Epithelial cell of proximal tubule (primary cell): ENCODE data around the gene FRS2. TPM values are rescaled to one million over a fixed set of nuclear protein-coding genes. Genes with fewer than 3 reads are reported as not detected.
A peak's percentile ranks its signal among the peaks of the same experiment; 100 is the strongest.

Experiments used
- DNase-seq: peaks from one replicate; pipeline ENCODE4 v3.0.0-alpha.2; 2011; ENCODE audit warnings: low read depth
- H3K4me3 ChIP-seq: 2 replicates; pipeline ENCODE4 v1.5.1; 2011; ENCODE audit warnings: low read depth, mild to moderate bottlenecking, low read length
- total RNA-seq: library from RNA; depleted of rRNA; stranded (reverse); fragments of >200 nt; gene quantifications from 2 replicates; pipeline ENCODE4 v1.2.3, GENCODE V29; 2015
- TF ChIP-seq, protein P1 (sequence below): conservative IDR thresholded peaks from 2 replicates; pipeline ENCODE4 v1.5.1; 2012; ENCODE audit warnings: low read depth, mild to moderate bottlenecking, low read length

The FRS2 gene
- total RNA-seq, 1 donor from 2014 or later: 28.9 TPM

- TF ChIP-seq, protein P1, sequence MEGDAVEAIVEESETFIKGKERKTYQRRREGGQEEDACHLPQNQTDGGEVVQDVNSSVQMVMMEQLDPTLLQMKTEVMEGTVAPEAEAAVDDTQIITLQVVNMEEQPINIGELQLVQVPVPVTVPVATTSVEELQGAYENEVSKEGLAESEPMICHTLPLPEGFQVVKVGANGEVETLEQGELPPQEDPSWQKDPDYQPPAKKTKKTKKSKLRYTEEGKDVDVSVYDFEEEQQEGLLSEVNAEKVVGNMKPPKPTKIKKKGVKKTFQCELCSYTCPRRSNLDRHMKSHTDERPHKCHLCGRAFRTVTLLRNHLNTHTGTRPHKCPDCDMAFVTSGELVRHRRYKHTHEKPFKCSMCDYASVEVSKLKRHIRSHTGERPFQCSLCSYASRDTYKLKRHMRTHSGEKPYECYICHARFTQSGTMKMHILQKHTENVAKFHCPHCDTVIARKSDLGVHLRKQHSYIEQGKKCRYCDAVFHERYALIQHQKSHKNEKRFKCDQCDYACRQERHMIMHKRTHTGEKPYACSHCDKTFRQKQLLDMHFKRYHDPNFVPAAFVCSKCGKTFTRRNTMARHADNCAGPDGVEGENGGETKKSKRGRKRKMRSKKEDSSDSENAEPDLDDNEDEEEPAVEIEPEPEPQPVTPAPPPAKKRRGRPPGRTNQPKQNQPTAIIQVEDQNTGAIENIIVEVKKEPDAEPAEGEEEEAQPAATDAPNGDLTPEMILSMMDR: no peak
- no peak overlapping the region for H3K4me3 ChIP-seq
- DNase-seq: no peak
Measured at GRCh38 chr12:69464428-69464827, 5.8 kb upstream of the FRS2 start.

GRCh38 chr12:69466867-69467266, 3.3 kb upstream of the FRS2 start:
- TF ChIP-seq, protein P1: peak; percentile 15
- no peak for DNase-seq
- H3K4me3 ChIP-seq: no peak overlapping the region

- TF ChIP-seq, protein P1: no peak
- no peak for DNase-seq
- no peak overlapping the region for H3K4me3 ChIP-seq
Measured at GRCh38 chr12:69467366-69467765, 2.8 kb upstream of the FRS2 start.

- TF ChIP-seq, protein P1: no peak
- H3K4me3 ChIP-seq: no peak overlapping the region
- DNase-seq: no peak
Measured at GRCh38 chr12:69468237-69469026, 1.8 kb upstream of the FRS2 start.

GRCh38 chr12:69469854-69470188, 367 bp upstream of the FRS2 start:
- TF ChIP-seq, protein P1: no peak
- DNase-seq: no peak
- peak overlapping the region; percentile 91 for H3K4me3 ChIP-seq

GRCh38 chr12:69471076-69471430, 865 bp downstream of the FRS2 start:
- TF ChIP-seq, protein P1: no peak
- DNase-seq: no peak
- H3K4me3 ChIP-seq: peak overlapping the region; percentile 91
